WTC11 (cell line): ENCODE data around the gene UBFD1. TPM values are rescaled to one million over a fixed set of nuclear protein-coding genes. Genes with fewer than 3 reads are reported as not detected.

Experiments used
- ATAC-seq: fragments of 200-7000 bp; cut with Tn5 transposase; 2 replicates; pipeline ENCODE4 v1.10.0; 2021; ENCODE audit warnings: mild to moderate bottlenecking, moderate library complexity
- CTCF ChIA-PET: fragments of 300-600 bp; sonication (Branson Sonifier 250); formaldehyde crosslinking; loops from one replicate; lab custom pipeline; 2021; ENCODE audit warnings: antibody characterized with exemption; lab: Charles Lee
- POLR2A ChIA-PET: fragments of 350-600 bp; sonication (Branson Sonifier 250); formaldehyde crosslinking; loops from one replicate; lab custom pipeline; 2021; ENCODE audit warnings: antibody characterized with exemption; lab: Charles Lee
- DNase-seq: peaks from one replicate; pipeline ENCODE4 v3.0.0; 2021; ENCODE audit warnings: low spot score
- H3K27ac Mint-ChIP-seq: 2 replicates; pipeline ENCODE4 v1.8.0; 2021; ENCODE audit warnings: mixed read lengths
- H3K27me3 Mint-ChIP-seq: 2 replicates; pipeline ENCODE4 v1.8.0; 2021; ENCODE audit warnings: low read depth, mild to moderate bottlenecking, moderate library complexity, mixed read lengths
- H3K36me3 Mint-ChIP-seq: 2 replicates; pipeline ENCODE4 v1.8.0; 2021; ENCODE audit warnings: mixed read lengths
- H3K4me1 Mint-ChIP-seq: 2 replicates; pipeline ENCODE4 v1.8.0; 2022; ENCODE audit warnings: mixed read lengths
- H3K4me3 Mint-ChIP-seq: 2 replicates; pipeline ENCODE4 v1.8.0; 2021; ENCODE audit warnings: mild to moderate bottlenecking, moderate library complexity, mixed read lengths
- H3K9me3 Mint-ChIP-seq: 2 replicates; pipeline ENCODE4 v1.8.0; 2021; ENCODE audit warnings: mixed read lengths
- CBFB ChIP-seq: sonication (generic); formaldehyde crosslinking; IDR thresholded peaks from 2 replicates; pipeline ENCODE4 v1.8.1; 2022; ENCODE audit warnings: mild to moderate bottlenecking, low read depth, missing genetic modification reagents
- CREB1 ChIP-seq: sonication (generic); formaldehyde crosslinking; IDR thresholded peaks from 2 replicates; pipeline ENCODE4 v1.8.0; 2023; ENCODE audit warnings: mild to moderate bottlenecking, missing genetic modification reagents
- HMGA2 ChIP-seq: fragments of 250-450 bp; sonication (Bioruptor Pico); IDR thresholded peaks from 2 replicates; pipeline ENCODE4 v1.4.0; 2021; ENCODE audit warnings: mild to moderate bottlenecking, moderate library complexity
- JUN ChIP-seq: sonication (generic); formaldehyde crosslinking; IDR thresholded peaks from 2 replicates; pipeline ENCODE4 v1.8.0; 2023; ENCODE audit warnings: mild to moderate bottlenecking, missing genetic modification reagents
- MXD4 ChIP-seq: fragments of 250-450 bp; sonication (Bioruptor Pico); IDR thresholded peaks from 2 replicates; pipeline ENCODE4 v1.8.0; 2021; ENCODE audit warnings: mild to moderate bottlenecking, moderate library complexity, borderline replicate concordance
- NR1H2 ChIP-seq: sonication (generic); formaldehyde crosslinking; IDR thresholded peaks from 2 replicates; pipeline ENCODE4 v1.9.0; 2021; ENCODE audit warnings: mild to moderate bottlenecking, moderate library complexity, missing genetic modification reagents
- NR2C2 ChIP-seq: sonication (generic); formaldehyde crosslinking; IDR thresholded peaks from 2 replicates; pipeline ENCODE4 v1.8.0; 2022; ENCODE audit warnings: mild to moderate bottlenecking, missing genetic modification reagents
- ZNF138 ChIP-seq: sonication (generic); formaldehyde crosslinking; conservative IDR thresholded peaks from 2 replicates; pipeline ENCODE4 v1.8.1; 2022; ENCODE audit warnings: mild to moderate bottlenecking, moderate library complexity, missing genetic modification reagents
- ZNF396 ChIP-seq: fragments of 250-450 bp; sonication (Bioruptor Pico); IDR thresholded peaks from 2 replicates; pipeline ENCODE4 v1.8.0; 2021; ENCODE audit warnings: mild to moderate bottlenecking, moderate library complexity, borderline replicate concordance
- ZNF416 ChIP-seq: fragments of 250-450 bp; sonication (Bioruptor Pico); IDR thresholded peaks from 2 replicates; pipeline ENCODE4 v1.9.0; 2021; ENCODE audit warnings: mild to moderate bottlenecking, inconsistent platforms
- ZNF423 ChIP-seq: fragments of 250-450 bp; sonication (Bioruptor Pico); IDR thresholded peaks from 2 replicates; pipeline ENCODE4 v2.1.2; 2022; ENCODE audit warnings: mild to moderate bottlenecking, moderate library complexity
- total RNA-seq: library from RNA; stranded (reverse); gene quantifications from 3 replicates; pipeline ENCODE4 v1.2.3, GENCODE V29; 2021
- TF ChIP-seq, protein P1 (sequence below): sonication (generic); formaldehyde crosslinking; IDR thresholded peaks from 2 replicates; pipeline ENCODE4 v1.8.1; 2023; ENCODE audit warnings: mild to moderate bottlenecking, missing genetic modification reagents
- TF ChIP-seq, protein P2 (sequence below): sonication (generic); formaldehyde crosslinking; IDR thresholded peaks from 2 replicates; pipeline ENCODE4 v1.8.0; 2022; ENCODE audit warnings: mild to moderate bottlenecking, missing genetic modification reagents
- TF ChIP-seq, protein P3 (sequence below): sonication (generic); formaldehyde crosslinking; IDR thresholded peaks from 2 replicates; pipeline ENCODE4 v1.8.1; 2022; ENCODE audit warnings: low read depth, mild to moderate bottlenecking, moderate library complexity, missing genetic modification reagents, borderline replicate concordance
- TF ChIP-seq, protein P4 (sequence below): sonication (generic); formaldehyde crosslinking; IDR thresholded peaks from 2 replicates; pipeline ENCODE4 v1.8.1; 2022; ENCODE audit warnings: mild to moderate bottlenecking, missing genetic modification reagents, moderate library complexity, borderline replicate concordance
- TF ChIP-seq, protein P5 (sequence below): fragments of 250-450 bp; sonication (Bioruptor Pico); IDR thresholded peaks from 2 replicates; pipeline ENCODE4 v1.9.0; 2021; ENCODE audit warnings: mild to moderate bottlenecking
- TF ChIP-seq, protein P6 (sequence below): sonication (generic); formaldehyde crosslinking; IDR thresholded peaks from 2 replicates; pipeline ENCODE4 v1.8.0; 2023; ENCODE audit warnings: mild to moderate bottlenecking, missing genetic modification reagents
- TF ChIP-seq, protein P7 (sequence below): sonication (generic); formaldehyde crosslinking; IDR thresholded peaks from 2 replicates; pipeline ENCODE4 v1.8.1; 2022; ENCODE audit warnings: missing genetic modification reagents, borderline replicate concordance
- TF ChIP-seq, protein P8 (sequence below): sonication (generic); formaldehyde crosslinking; IDR thresholded peaks from 2 replicates; pipeline ENCODE4 v1.8.1; 2023; ENCODE audit warnings: mild to moderate bottlenecking, missing genetic modification reagents, moderate library complexity

Gene UBFD1
- total RNA-seq, 1 experiment from 2014 or later = 128 TPM

DNA sequence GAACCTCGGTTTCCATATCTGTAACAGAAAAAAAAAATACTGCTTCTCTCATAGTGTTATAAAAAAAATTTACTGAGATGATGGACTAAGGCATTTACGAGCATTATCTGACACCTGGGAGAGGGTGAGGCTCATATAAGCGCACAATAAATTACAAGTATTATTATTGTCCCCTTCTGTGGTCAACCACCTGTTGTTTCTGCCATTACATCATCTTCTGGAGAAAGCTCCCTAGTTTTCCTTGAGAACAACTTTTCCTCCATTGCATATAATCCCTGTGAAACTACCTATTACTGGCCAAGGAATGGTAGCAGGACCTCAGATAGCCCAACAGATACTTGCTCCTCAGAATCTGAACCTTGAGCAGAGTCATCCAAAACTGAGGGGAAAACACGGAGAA lies 35.6 kb upstream of the UBFD1 start:
- TF ChIP-seq NR1H2 (CRISPR knock-in tag) (no peak), ZNF423 (CRISPR knock-in tag) (no peak), MXD4 (CRISPR knock-in tag) (no peak), CREB1 (no peak), CBFB (CRISPR knock-in tag) (no peak), HMGA2 (CRISPR knock-in tag) (no peak), ZNF396 (CRISPR knock-in tag) (no peak), NR2C2 (CRISPR knock-in tag) (no peak), ZNF138 (no peak), ZNF416 (CRISPR knock-in tag) (no peak), JUN (CRISPR knock-in tag) (no peak)
- TF ChIP-seq, protein P1, sequence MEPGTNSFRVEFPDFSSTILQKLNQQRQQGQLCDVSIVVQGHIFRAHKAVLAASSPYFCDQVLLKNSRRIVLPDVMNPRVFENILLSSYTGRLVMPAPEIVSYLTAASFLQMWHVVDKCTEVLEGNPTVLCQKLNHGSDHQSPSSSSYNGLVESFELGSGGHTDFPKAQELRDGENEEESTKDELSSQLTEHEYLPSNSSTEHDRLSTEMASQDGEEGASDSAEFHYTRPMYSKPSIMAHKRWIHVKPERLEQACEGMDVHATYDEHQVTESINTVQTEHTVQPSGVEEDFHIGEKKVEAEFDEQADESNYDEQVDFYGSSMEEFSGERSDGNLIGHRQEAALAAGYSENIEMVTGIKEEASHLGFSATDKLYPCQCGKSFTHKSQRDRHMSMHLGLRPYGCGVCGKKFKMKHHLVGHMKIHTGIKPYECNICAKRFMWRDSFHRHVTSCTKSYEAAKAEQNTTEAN = no peak
- TF ChIP-seq, protein P2, sequence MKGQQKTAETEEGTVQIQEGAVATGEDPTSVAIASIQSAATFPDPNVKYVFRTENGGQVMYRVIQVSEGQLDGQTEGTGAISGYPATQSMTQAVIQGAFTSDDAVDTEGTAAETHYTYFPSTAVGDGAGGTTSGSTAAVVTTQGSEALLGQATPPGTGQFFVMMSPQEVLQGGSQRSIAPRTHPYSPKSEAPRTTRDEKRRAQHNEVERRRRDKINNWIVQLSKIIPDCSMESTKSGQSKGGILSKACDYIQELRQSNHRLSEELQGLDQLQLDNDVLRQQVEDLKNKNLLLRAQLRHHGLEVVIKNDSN (CRISPR knock-in tag) = no peak
- TF ChIP-seq, protein P3, sequence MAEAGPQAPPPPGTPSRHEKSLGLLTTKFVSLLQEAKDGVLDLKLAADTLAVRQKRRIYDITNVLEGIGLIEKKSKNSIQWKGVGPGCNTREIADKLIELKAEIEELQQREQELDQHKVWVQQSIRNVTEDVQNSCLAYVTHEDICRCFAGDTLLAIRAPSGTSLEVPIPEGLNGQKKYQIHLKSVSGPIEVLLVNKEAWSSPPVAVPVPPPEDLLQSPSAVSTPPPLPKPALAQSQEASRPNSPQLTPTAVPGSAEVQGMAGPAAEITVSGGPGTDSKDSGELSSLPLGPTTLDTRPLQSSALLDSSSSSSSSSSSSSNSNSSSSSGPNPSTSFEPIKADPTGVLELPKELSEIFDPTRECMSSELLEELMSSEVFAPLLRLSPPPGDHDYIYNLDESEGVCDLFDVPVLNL (CRISPR knock-in tag) = no peak
- TF ChIP-seq, protein P4, sequence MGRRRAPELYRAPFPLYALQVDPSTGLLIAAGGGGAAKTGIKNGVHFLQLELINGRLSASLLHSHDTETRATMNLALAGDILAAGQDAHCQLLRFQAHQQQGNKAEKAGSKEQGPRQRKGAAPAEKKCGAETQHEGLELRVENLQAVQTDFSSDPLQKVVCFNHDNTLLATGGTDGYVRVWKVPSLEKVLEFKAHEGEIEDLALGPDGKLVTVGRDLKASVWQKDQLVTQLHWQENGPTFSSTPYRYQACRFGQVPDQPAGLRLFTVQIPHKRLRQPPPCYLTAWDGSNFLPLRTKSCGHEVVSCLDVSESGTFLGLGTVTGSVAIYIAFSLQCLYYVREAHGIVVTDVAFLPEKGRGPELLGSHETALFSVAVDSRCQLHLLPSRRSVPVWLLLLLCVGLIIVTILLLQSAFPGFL (CRISPR knock-in tag) = no peak
- TF ChIP-seq, protein P5, sequence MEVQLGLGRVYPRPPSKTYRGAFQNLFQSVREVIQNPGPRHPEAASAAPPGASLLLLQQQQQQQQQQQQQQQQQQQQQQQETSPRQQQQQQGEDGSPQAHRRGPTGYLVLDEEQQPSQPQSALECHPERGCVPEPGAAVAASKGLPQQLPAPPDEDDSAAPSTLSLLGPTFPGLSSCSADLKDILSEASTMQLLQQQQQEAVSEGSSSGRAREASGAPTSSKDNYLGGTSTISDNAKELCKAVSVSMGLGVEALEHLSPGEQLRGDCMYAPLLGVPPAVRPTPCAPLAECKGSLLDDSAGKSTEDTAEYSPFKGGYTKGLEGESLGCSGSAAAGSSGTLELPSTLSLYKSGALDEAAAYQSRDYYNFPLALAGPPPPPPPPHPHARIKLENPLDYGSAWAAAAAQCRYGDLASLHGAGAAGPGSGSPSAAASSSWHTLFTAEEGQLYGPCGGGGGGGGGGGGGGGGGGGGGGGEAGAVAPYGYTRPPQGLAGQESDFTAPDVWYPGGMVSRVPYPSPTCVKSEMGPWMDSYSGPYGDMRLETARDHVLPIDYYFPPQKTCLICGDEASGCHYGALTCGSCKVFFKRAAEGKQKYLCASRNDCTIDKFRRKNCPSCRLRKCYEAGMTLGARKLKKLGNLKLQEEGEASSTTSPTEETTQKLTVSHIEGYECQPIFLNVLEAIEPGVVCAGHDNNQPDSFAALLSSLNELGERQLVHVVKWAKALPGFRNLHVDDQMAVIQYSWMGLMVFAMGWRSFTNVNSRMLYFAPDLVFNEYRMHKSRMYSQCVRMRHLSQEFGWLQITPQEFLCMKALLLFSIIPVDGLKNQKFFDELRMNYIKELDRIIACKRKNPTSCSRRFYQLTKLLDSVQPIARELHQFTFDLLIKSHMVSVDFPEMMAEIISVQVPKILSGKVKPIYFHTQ = no peak
- TF ChIP-seq, protein P6, sequence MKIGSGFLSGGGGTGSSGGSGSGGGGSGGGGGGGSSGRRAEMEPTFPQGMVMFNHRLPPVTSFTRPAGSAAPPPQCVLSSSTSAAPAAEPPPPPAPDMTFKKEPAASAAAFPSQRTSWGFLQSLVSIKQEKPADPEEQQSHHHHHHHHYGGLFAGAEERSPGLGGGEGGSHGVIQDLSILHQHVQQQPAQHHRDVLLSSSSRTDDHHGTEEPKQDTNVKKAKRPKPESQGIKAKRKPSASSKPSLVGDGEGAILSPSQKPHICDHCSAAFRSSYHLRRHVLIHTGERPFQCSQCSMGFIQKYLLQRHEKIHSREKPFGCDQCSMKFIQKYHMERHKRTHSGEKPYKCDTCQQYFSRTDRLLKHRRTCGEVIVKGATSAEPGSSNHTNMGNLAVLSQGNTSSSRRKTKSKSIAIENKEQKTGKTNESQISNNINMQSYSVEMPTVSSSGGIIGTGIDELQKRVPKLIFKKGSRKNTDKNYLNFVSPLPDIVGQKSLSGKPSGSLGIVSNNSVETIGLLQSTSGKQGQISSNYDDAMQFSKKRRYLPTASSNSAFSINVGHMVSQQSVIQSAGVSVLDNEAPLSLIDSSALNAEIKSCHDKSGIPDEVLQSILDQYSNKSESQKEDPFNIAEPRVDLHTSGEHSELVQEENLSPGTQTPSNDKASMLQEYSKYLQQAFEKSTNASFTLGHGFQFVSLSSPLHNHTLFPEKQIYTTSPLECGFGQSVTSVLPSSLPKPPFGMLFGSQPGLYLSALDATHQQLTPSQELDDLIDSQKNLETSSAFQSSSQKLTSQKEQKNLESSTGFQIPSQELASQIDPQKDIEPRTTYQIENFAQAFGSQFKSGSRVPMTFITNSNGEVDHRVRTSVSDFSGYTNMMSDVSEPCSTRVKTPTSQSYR (CRISPR knock-in tag) = no peak
- TF ChIP-seq, protein P7, sequence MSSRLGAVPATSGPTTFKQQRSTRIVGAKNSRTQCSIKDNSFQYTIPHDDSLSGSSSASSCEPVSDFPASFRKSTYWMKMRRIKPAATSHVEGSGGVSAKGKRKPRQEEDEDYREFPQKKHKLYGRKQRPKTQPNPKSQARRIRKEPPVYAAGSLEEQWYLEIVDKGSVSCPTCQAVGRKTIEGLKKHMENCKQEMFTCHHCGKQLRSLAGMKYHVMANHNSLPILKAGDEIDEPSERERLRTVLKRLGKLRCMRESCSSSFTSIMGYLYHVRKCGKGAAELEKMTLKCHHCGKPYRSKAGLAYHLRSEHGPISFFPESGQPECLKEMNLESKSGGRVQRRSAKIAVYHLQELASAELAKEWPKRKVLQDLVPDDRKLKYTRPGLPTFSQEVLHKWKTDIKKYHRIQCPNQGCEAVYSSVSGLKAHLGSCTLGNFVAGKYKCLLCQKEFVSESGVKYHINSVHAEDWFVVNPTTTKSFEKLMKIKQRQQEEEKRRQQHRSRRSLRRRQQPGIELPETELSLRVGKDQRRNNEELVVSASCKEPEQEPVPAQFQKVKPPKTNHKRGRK = no peak
- TF ChIP-seq, protein P8, sequence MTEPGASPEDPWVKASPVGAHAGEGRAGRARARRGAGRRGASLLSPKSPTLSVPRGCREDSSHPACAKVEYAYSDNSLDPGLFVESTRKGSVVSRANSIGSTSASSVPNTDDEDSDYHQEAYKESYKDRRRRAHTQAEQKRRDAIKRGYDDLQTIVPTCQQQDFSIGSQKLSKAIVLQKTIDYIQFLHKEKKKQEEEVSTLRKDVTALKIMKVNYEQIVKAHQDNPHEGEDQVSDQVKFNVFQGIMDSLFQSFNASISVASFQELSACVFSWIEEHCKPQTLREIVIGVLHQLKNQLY (CRISPR knock-in tag) = no peak
- TF ChIP-seq, all 79 proteins: peak for 0
- Mint-ChIP-seq H3K4me1 (no peaks in the 10 kb centered on the region), H3K9me3 (no peaks in the 10 kb centered on the region), H3K36me3 (peaks cover 53% of the 10 kb centered on the region), H3K27me3 (no peaks in the 10 kb centered on the region), H3K27ac (no peak overlapping the region), H3K4me3 (no peak overlapping the region)
- DNase-seq = no peak
- CTCF ChIA-PET = no interaction called here
- POLR2A ChIA-PET = no interaction called here
- no peak for ATAC-seq
